Common myeloid progenitor, CD34-positive (primary cell): ENCODE results near the gene SLC9A6.

Source experiments
- CTCF ChIA-PET: fragments of 350-600 bp; sonication (Branson Sonifier 250); formaldehyde crosslinking; loops from one replicate; lab custom pipeline; 2021; ENCODE audit warnings: antibody characterized with exemption; lab: Charles Lee
- POLR2A ChIA-PET: fragments of 350-600 bp; sonication (Branson Sonifier 250); formaldehyde crosslinking; loops from one replicate; lab custom pipeline; 2021; ENCODE audit warnings: antibody characterized with exemption; lab: Charles Lee
- DNase-seq, 3 donors: peaks; one replicate each; pipeline versions ENCODE4 v3.0.0 to v3.0.0-alpha.2; 2013
- H3K27ac ChIP-seq, 2 experiments: 1 replicate in 1 of 2; 2 replicates in 1 of 2; pipeline ENCODE4 v1.7.0; 2013; ENCODE audit warnings: inconsistent platforms in 2 of 2, low read length in 2 of 2, mild to moderate bottlenecking in 2 of 2, low read depth in 1 of 2, moderate library complexity in 1 of 2; ENCODE audit not compliant: severe bottlenecking in 2 of 2, insufficient read depth in 1 of 2, poor library complexity in 1 of 2
- H3K27me3 ChIP-seq, 5 experiments: replicated peaks in 2 of 5; 1 replicate in 3 of 5; 2 replicates in 2 of 5; pipeline versions ENCODE4 v1.6.1 to v1.7.0; 2013; ENCODE audit warnings: low read length in 4 of 5, mild to moderate bottlenecking in 2 of 5, moderate library complexity in 2 of 5, inconsistent platforms in 1 of 5; ENCODE audit not compliant: insufficient read depth in 5 of 5, control insufficient read depth in 4 of 5
- H3K36me3 ChIP-seq, 4 experiments: 1 replicate in 2 of 4; 2 replicates in 2 of 4; pipeline versions ENCODE4 v1.6.1 to v1.7.0; 2013; ENCODE audit warnings: low read length in 3 of 4, control low read depth in 1 of 4, mild to moderate bottlenecking in 1 of 4; ENCODE audit not compliant: control insufficient read depth in 4 of 4, insufficient read depth in 4 of 4
- H3K4me1 ChIP-seq, 4 experiments: 1 replicate in 3 of 4; 2 replicates in 1 of 4; pipeline versions ENCODE4 v1.6.1 to v1.7.1; 2013; ENCODE audit warnings: low read length in 3 of 4, mild to moderate bottlenecking in 3 of 4, control low read depth in 1 of 4, inconsistent platforms in 1 of 4, moderate library complexity in 1 of 4; ENCODE audit not compliant: control insufficient read depth in 4 of 4, insufficient read depth in 4 of 4; ENCODE audit errors: control extremely low read depth in 1 of 4
- H3K4me3 ChIP-seq, 7 experiments: 1 replicate in 4 of 7; 2 replicates in 3 of 7; pipeline versions ENCODE4 v1.5.1 to v1.7.0; 2013; ENCODE audit warnings: mild to moderate bottlenecking in 7 of 7, low read length in 6 of 7, moderate library complexity in 6 of 7, inconsistent platforms in 2 of 7, low read depth in 2 of 7, control low read depth in 1 of 7; ENCODE audit not compliant: insufficient read depth in 4 of 7, control insufficient read depth in 1 of 7; ENCODE audit errors: extremely low read depth in 1 of 7
- H3K9me3 ChIP-seq, 5 experiments: 1 replicate in 4 of 5; 2 replicates in 1 of 5; pipeline versions ENCODE4 v1.6.1 to v1.7.1; 2013; ENCODE audit warnings: low read length in 4 of 5, mild to moderate bottlenecking in 2 of 5, inconsistent platforms in 1 of 5, low read depth in 1 of 5, moderate library complexity in 1 of 5; ENCODE audit not compliant: control insufficient read depth in 4 of 5, insufficient read depth in 2 of 5; ENCODE audit errors: control extremely low read depth in 1 of 5
- WGBS: methylation state at CpG from one replicate; pipeline ENCODE4 v1.1.5; 2013; ENCODE audit not compliant: insufficient coverage; 5-methylcytosine and 5-hydroxymethylcytosine counted together

The SLC9A6 gene

DNA sequence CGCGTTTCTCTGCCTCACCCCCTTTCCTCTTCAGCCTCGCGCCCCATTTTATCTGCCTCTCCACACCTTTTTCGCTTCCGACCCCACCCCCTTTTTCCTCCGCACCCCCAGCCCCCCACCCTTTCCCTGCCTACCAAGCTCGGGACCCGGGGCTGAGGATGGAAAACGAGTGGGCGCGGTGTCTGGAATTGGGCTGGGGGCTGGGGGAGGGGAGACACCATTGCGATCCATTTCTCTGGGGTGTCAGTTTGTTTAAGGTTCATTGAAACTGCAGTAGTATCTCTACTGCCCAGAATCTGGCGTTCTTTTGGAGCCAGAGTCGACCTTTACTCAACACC lies 707 bp downstream of the SLC9A6 start:
- CTCF ChIA-PET: no interaction called here
- 17% methylated on average over 2 of the region's 15 CpGs for WGBS

DNA sequence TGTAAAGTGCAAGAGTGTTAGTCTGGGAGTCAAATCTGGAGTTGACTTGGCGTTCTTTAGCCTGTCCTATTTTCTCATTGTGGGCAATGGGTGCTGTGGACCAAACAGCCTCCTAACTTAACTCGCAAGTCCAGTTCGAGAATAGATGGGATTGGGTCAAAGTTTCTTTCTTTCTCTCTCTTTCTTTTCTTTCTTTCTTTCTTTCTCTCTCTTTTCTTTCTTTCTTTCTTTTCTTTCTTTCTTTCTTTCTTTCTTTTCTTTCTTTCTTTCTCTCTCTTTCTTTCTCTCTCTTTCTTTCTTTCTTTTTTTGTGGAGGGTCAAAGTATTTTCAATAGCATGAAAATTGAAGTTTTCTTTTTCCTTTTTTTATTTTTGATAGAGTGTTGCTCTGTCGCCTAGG lies 3.0 kb downstream of the SLC9A6 start:
- Histone ChIP-seq H3K36me3 (no peaks in the 10 kb centered on the region), H3K27ac (no peak overlapping the region), H3K27me3 (no peaks in the 10 kb centered on the region), H3K4me1 (peaks cover 11 to 24% (median 14%) of the 10 kb centered on the region in 4 experiments), H3K9me3 (no peaks in the 10 kb centered on the region), H3K4me3 (no peak overlapping the region)
- ChIA-PET CTCF (interaction anchor here (1.8 kb wide), 1 partner anchor 13 kb away, joined by 6 read pairs; no protein-coding TSS in a partner anchor), POLR2A (no interaction called here)
- 95% methylated on average over 4 of the region's 4 CpGs for WGBS
- no peak for DNase-seq

More for the DNA sequence above, 707 bp downstream of the SLC9A6 start:
- peak overlapping the region; percentile 65 to 88 (median 77) for H3K4me3 ChIP-seq
- no peaks in the 10 kb centered on the region for H3K27me3 ChIP-seq
- H3K27ac ChIP-seq: no peak overlapping the region
- H3K4me1 ChIP-seq: peaks cover 11 to 33% (median 17%) of the 10 kb centered on the region in 4 experiments
- H3K36me3 ChIP-seq: no peaks in the 10 kb centered on the region
- POLR2A ChIA-PET: no interaction called here
- no peak for DNase-seq
- no peaks in the 10 kb centered on the region for H3K9me3 ChIP-seq

DNA sequence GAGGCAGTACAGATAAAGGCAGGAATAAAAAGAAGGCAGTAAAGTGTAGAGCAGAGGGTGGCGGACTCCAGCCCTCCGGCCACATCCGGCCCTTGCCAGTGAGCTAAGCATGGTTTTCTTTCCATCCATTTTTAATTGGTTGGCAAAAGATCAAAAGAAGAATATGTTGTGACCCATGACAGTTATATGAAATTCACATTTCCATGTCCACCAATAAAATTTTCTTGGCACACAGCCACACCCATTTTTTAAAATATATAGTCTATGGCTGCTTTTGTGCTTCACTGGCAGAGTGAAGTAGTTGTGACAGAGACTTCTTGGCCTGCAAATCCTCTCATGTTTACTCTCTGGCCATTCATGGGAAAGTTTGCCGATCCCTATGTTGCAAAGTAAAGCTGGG lies 29.8 kb downstream of the SLC9A6 start:
- Histone ChIP-seq H3K27ac (no peak overlapping the region), H3K27me3 (no peaks in the 10 kb centered on the region), H3K9me3 (no peaks in the 10 kb centered on the region), H3K4me1 (no peaks in the 10 kb centered on the region), H3K4me3 (no peak overlapping the region), H3K36me3 (peaks cover 0 to 20% (median 7%) of the 10 kb centered on the region in 4 experiments)
- DNase-seq: no peak
- ChIA-PET CTCF (no interaction called here), POLR2A (no interaction called here)
- no CpG with 5 or more reads among the region's 4 CpGs for WGBS

DNA sequence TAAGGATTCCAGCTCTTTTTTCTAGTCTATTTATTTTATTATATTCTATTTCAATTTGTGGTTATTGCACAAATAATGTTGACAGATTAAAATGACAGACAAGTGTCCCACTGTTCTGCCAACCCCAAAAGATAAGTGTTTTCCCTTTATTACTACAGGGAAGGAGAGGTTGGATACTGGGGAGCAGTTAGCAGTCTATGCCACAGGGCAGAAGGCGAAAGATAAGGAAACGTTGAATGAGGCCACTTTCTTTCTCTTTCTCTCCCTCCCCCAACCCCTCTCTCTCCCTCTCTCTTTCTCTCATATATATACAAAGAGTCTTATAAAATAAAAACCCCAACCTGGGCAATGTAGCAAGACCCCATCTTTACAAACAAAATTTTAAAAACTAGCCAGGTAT lies 31.6 kb downstream of the SLC9A6 start:
- 100% methylated on average over 1 of the region's 2 CpGs for whole genome bisulfite sequencing
- DNase-seq: no peak
- H3K4me1 ChIP-seq: no peaks in the 10 kb centered on the region
- no peak overlapping the region for H3K27ac ChIP-seq
- no peaks in the 10 kb centered on the region for H3K9me3 ChIP-seq
- H3K4me3 ChIP-seq: no peak overlapping the region
- POLR2A ChIA-PET: no interaction called here
- no peaks in the 10 kb centered on the region for H3K27me3 ChIP-seq
- CTCF ChIA-PET: interaction anchor here (0.7 to 1.2 kb wide), 3 partner anchors 11 to 13 kb away, joined by 3 to 5 read pairs (median 4); no protein-coding TSS in a partner anchor
- peaks cover 0 to 19% (median 7%) of the 10 kb centered on the region in 4 experiments for H3K36me3 ChIP-seq

DNA sequence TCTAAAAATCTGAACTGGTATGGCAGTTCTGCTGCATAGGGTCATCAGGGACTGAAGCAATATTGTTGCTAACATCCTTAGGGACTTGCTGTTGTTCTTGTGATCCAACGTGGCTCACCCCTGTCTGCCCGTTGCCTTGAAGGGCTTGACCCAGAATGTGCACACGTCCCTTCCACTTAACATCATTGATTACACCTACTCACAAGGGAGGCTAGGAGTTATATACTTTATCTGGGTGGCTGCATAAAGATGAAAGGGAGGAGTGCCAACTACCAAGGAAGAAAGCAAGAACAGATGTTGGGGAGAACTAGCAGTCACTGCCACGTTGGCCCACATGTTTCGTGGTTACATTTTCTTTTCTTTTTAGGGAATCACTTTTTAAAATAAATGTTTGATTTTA lies 34.0 kb downstream of the SLC9A6 start:
- CTCF ChIA-PET: no interaction called here
- WGBS: no CpG with 5 or more reads among the region's 5 CpGs
- no peaks in the 10 kb centered on the region for H3K4me1 ChIP-seq
- no peaks in the 10 kb centered on the region for H3K9me3 ChIP-seq
- H3K4me3 ChIP-seq: no peak overlapping the region
- no peak overlapping the region for H3K27ac ChIP-seq
- DNase-seq: no peak
- H3K27me3 ChIP-seq: no peaks in the 10 kb centered on the region
- POLR2A ChIA-PET: no interaction called here
- H3K36me3 ChIP-seq: peaks cover 0 to 15% (median 3%) of the 10 kb centered on the region in 4 experiments

DNA sequence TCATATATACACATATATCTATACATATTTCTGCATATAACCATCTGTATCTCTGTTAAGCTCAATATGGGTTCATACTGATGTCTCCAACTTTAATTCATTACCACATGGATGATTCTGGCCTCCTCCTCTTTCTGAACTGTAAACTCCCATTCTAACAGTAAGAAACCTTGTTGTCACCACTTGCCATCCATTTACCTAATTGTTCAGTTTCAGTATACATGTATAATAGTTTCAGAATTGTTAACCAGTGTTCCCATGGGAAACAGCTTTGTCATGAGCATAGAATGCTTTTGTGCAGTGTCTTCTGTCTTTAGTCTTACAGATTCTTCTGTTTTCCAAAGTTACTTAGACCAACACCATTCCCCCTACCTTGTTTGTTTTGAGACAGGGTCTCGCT lies 35.9 kb downstream of the SLC9A6 start:
- no peak overlapping the region for H3K27ac ChIP-seq
- no peaks in the 10 kb centered on the region for H3K27me3 ChIP-seq
- WGBS: 83% methylated on average over 1 of the region's 1 CpG
- DNase-seq: no peak
- H3K9me3 ChIP-seq: no peaks in the 10 kb centered on the region
- no peaks in the 10 kb centered on the region for H3K4me1 ChIP-seq
- POLR2A ChIA-PET: no interaction called here
- CTCF ChIA-PET: no interaction called here
- H3K4me3 ChIP-seq: no peak overlapping the region
- peaks cover 0 to 13% (median 3%) of the 10 kb centered on the region in 4 experiments for H3K36me3 ChIP-seq

DNA sequence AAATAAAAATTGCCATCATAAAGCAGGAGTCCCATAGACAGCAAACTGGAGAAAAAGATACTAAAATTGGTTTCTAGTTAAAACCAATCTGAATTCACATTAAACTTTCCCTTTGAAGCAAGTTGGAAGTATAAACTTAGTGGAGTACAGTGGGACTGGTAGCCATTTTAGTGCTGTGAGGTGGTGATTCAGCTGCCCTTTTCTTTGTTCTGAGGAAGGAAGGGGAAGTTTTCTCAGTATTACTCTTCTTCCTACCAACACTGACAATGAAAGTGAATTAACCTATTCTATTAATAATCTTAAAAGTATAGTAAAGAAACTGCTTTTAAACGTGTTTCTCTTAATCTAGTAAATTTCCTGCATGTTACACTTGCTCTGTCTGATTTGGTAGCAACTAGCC lies 36.7 kb downstream of the SLC9A6 start:
- Histone ChIP-seq H3K4me3 (no peak overlapping the region), H3K4me1 (no peaks in the 10 kb centered on the region), H3K27ac (no peak overlapping the region), H3K36me3 (peaks cover 0 to 13% (median 3%) of the 10 kb centered on the region in 4 experiments), H3K27me3 (no peaks in the 10 kb centered on the region), H3K9me3 (no peaks in the 10 kb centered on the region)
- no peak for DNase-seq
- no CpG with 5 or more reads among the region's 1 CpG for WGBS
- ChIA-PET CTCF (no interaction called here), POLR2A (no interaction called here)
